Hindlimb muscle (tissue), 1 donor: ENCODE results near the gene SMG6. TPM values are rescaled to one million over a fixed set of nuclear protein-coding genes. Genes with fewer than 3 reads are reported as not detected.
A peak's percentile ranks its signal among the peaks of the same experiment; 100 is the strongest.
"Not testable (repeated sequence)": the region's sequence is repeated elsewhere in the genome, so short reads cannot be mapped to it uniquely, and the experiment has no call there.

Experiments used
- DNase-seq: peaks from one replicate; pipeline ENCODE4 v3.0.0-alpha.2; 2013
- polyA plus RNA-seq: library from polyadenylated mRNA; unstranded; fragments of 120-200 nt; gene quantifications from one replicate; pipeline ENCODE4 v1.2.1, GENCODE V29; 2013; ENCODE audit not compliant: insufficient read length

Gene SMG6
- polyA plus RNA-seq, 1 donor = 21.0 TPM

GRCh38 chr17:2176499-2177169, 127.0 kb downstream of the SMG6 start:
- no peak for DNase-seq

- DNase-seq = no peak
These were observed 128.3 kb downstream of the SMG6 start for GRCh38 chr17:2175294-2175628.

- DNase-seq = peak; percentile 69
These were observed 128.9 kb downstream of the SMG6 start for GRCh38 chr17:2174468-2175293.

- no peak for DNase-seq
These were observed 129.6 kb downstream of the SMG6 start for GRCh38 chr17:2174014-2174413.

GRCh38 chr17:2172999-2173398, 130.6 kb downstream of the SMG6 start:
- no peak for DNase-seq

GRCh38 chr17:2172077-2172851, 131.3 kb downstream of the SMG6 start:
- DNase-seq = peak; percentile 91

GRCh38 chr17:2171702-2172076, 131.9 kb downstream of the SMG6 start:
- DNase-seq = no peak

GRCh38 chr17:2170023-2170422, 133.6 kb downstream of the SMG6 start:
- DNase-seq = no peak

- DNase-seq = not testable (repeated sequence)
These were observed 137.9 kb downstream of the SMG6 start for GRCh38 chr17:2165723-2166122.

- no peak for DNase-seq
These were observed 145.2 kb downstream of the SMG6 start for GRCh38 chr17:2158396-2158780.

- DNase-seq = no peak
These were observed 145.8 kb downstream of the SMG6 start for GRCh38 chr17:2157675-2158395.

GRCh38 chr17:2157081-2157480, 146.5 kb downstream of the SMG6 start:
- DNase-seq = no peak

GRCh38 chr17:2156666-2157065, 146.9 kb downstream of the SMG6 start:
- DNase-seq = no peak

GRCh38 chr17:2155573-2155972, 148.0 kb downstream of the SMG6 start:
- no peak for DNase-seq

- DNase-seq = no peak
These were observed 152.1 kb downstream of the SMG6 start for GRCh38 chr17:2151358-2152033.

- no peak for DNase-seq
These were observed 152.8 kb downstream of the SMG6 start for GRCh38 chr17:2150806-2151205.

GRCh38 chr17:2149934-2150333, 153.7 kb downstream of the SMG6 start:
- DNase-seq = no peak

GRCh38 chr17:2146132-2146871, 157.3 kb downstream of the SMG6 start:
- no peak for DNase-seq

- DNase-seq = no peak
These were observed 158.9 kb downstream of the SMG6 start for GRCh38 chr17:2144701-2145100.

- DNase-seq = no peak
These were observed 160.3 kb downstream of the SMG6 start for GRCh38 chr17:2143332-2143731.

- DNase-seq = not testable (repeated sequence)
These were observed 160.9 kb downstream of the SMG6 start for GRCh38 chr17:2142682-2143081.
